HG03196 (cell line): ENCODE measurements around the gene DCHS1.
A peak's percentile ranks its signal among the peaks of the same experiment; 100 is the strongest.

ENCODE experiments used
- ATAC-seq: cut with Tn5 transposase; IDR thresholded peaks from one replicate; pipeline ENCODE4 v1.9.1; 2021; ENCODE audit not compliant: unreplicated experiment

The DCHS1 gene

GRCh38 chr11:6628526-6628925, 27.1 kb downstream of the DCHS1 start:
- no peak for ATAC-seq

- ATAC-seq, result peak; percentile 49
These were observed 27.8 kb downstream of the DCHS1 start for GRCh38 chr11:6627762-6628241.

- no peak for ATAC-seq
These were observed 28.4 kb downstream of the DCHS1 start for GRCh38 chr11:6626971-6627761.

- ATAC-seq, result no peak
These were observed 29.7 kb downstream of the DCHS1 start for GRCh38 chr11:6625832-6626420.

- ATAC-seq, result no peak
These were observed 30.3 kb downstream of the DCHS1 start for GRCh38 chr11:6625156-6625831.

- ATAC-seq, result no peak
These were observed 31.9 kb downstream of the DCHS1 start for GRCh38 chr11:6623391-6624363.

GRCh38 chr11:6622261-6623171, 33.1 kb downstream of the DCHS1 start:
- ATAC-seq, result no peak

GRCh38 chr11:6621711-6622211, 33.8 kb downstream of the DCHS1 start:
- ATAC-seq, result no peak

GRCh38 chr11:6620636-6621035, 35.0 kb downstream of the DCHS1 start:
- no peak for ATAC-seq

- peak; percentile 97 for ATAC-seq
These were observed 36.4 kb downstream of the DCHS1 start, which contains the start of gene TPP1 for GRCh38 chr11:6619004-6619745. TPP1 (minus strand) TSS chr11:6619422; CDS start chr11:6619400, 22 bp downstream.

- no peak for ATAC-seq
These were observed 37.2 kb downstream of the DCHS1 start for GRCh38 chr11:6618117-6619003.

- ATAC-seq, result no peak
These were observed 38.3 kb downstream of the DCHS1 start for GRCh38 chr11:6617315-6617781.

- no peak for ATAC-seq
These were observed 38.9 kb downstream of the DCHS1 start for GRCh38 chr11:6616596-6617250.

- no peak for ATAC-seq
These were observed 39.6 kb downstream of the DCHS1 start for GRCh38 chr11:6615882-6616585.

GRCh38 chr11:6615046-6615445, 40.6 kb downstream of the DCHS1 start:
- no peak for ATAC-seq

GRCh38 chr11:6614446-6614845, 41.2 kb downstream of the DCHS1 start:
- ATAC-seq, result no peak
